ENCODE measurements around the gene MPP2. TPM values are rescaled to one million over a fixed set of nuclear protein-coding genes. Genes with fewer than 3 reads are reported as not detected.

Gene MPP2
- total RNA-seq, 1 experiment from 2014 or later = 2.6 TPM

DNA sequence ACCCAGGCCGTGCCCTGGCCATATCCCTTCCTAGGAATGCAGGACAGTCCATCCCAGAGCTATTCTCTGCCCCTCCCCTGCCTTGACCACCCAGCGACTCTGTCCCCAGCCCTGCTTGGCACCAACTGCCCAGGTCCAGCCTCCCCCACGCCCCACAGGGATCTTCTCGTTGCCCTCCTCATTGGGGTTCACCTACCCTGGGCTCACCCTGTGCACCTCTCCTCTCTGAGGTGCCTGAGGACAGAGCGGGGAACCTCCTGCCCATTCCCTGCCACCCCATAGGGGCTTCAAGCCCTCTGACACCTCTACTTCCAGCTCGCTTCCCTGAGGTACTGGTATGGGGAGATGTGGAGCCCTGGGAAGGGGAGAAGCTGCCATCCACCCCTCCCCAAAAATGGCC is 6.2 kb upstream of the MPP2 start:
- Histone ChIP-seq H3K36me3 (ENCODE audit: insufficient read depth, low read length, poor library complexity, severe bottlenecking) (no peaks in the 10 kb centered on the region), H3K4me3 (ENCODE audit: low read depth, low read length, poor library complexity, severe bottlenecking) (no peak overlapping the region), H3K27ac (ENCODE audit: low read depth, low read length, poor library complexity, severe bottlenecking) (no peak overlapping the region), H3K4me1 (ENCODE audit: insufficient read depth, low read length, poor library complexity, severe bottlenecking) (no peaks in the 10 kb centered on the region), H3K27me3 (replicated peaks; ENCODE audit: insufficient read depth, low read depth, low read length, poor library complexity) (no peaks in the 10 kb centered on the region), H3K9me3 (ENCODE audit: low read depth, low read length, poor library complexity, severe bottlenecking) (no peaks in the 10 kb centered on the region)
- DNase-seq (ENCODE audit: low spot score) = no peak
- no peak for TF ChIP-seq EZH2 (IDR thresholded peaks at IDR 0.05; ENCODE audit: borderline replicate concordance, low read depth, low read length, poor library complexity, severe bottlenecking)
- TF ChIP-seq, protein P1, sequence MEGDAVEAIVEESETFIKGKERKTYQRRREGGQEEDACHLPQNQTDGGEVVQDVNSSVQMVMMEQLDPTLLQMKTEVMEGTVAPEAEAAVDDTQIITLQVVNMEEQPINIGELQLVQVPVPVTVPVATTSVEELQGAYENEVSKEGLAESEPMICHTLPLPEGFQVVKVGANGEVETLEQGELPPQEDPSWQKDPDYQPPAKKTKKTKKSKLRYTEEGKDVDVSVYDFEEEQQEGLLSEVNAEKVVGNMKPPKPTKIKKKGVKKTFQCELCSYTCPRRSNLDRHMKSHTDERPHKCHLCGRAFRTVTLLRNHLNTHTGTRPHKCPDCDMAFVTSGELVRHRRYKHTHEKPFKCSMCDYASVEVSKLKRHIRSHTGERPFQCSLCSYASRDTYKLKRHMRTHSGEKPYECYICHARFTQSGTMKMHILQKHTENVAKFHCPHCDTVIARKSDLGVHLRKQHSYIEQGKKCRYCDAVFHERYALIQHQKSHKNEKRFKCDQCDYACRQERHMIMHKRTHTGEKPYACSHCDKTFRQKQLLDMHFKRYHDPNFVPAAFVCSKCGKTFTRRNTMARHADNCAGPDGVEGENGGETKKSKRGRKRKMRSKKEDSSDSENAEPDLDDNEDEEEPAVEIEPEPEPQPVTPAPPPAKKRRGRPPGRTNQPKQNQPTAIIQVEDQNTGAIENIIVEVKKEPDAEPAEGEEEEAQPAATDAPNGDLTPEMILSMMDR (conservative IDR thresholded peaks at IDR 0.05; ENCODE audit: low read depth, low read length) = no peak
- ChIA-PET CTCF (no interaction called here), POLR2A (ENCODE audit: low non-redundant PET) (interaction anchor here (0.7 kb wide), 1 partner anchor 11 kb away, joined by 3 read pairs; no protein-coding TSS in a partner anchor)
- BruUV-seq (replicated peaks) = no TSS peak
- intact Hi-C loops (cut with micrococcal nuclease; ENCODE audit: unreplicated experiment) = no loop called here

DNA sequence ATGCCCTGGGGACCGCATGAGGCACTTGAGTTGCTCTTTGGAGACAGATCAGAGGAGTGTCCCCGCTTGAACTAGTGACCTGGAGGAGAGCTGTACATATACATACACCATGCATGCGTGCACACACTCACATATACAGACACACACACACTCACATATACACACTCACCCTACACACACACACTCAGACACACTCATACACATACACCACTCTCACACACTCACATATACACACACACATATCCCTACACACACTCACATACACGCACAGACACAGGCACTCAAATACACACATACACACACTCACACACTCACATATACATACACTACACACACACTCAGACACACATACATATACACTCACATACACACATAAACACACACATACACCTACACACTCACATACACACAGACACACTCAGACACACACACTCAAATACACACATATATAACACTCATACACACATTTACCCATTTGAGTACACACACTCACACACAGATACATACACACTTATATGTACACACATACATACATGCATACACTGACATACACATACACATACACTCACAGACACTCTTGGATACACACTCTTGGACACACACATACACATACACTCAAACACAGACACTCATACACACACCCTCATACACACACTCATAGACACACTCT is 5.4 kb upstream of the MPP2 start:
- Histone ChIP-seq H3K9me3 (ENCODE audit: low read depth, low read length, poor library complexity, severe bottlenecking) (no peaks in the 10 kb centered on the region), H3K27ac (ENCODE audit: low read depth, low read length, poor library complexity, severe bottlenecking) (no peak overlapping the region), H3K36me3 (ENCODE audit: insufficient read depth, low read length, poor library complexity, severe bottlenecking) (no peaks in the 10 kb centered on the region), H3K27me3 (replicated peaks; ENCODE audit: insufficient read depth, low read depth, low read length, poor library complexity) (no peaks in the 10 kb centered on the region), H3K4me1 (ENCODE audit: insufficient read depth, low read length, poor library complexity, severe bottlenecking) (no peaks in the 10 kb centered on the region), H3K4me3 (ENCODE audit: low read depth, low read length, poor library complexity, severe bottlenecking) (no peak overlapping the region)
- CTCF ChIA-PET = no interaction called here
- intact Hi-C loops (cut with micrococcal nuclease; ENCODE audit: unreplicated experiment) = no loop called here
- TF ChIP-seq, protein P1 (conservative IDR thresholded peaks at IDR 0.05; ENCODE audit: low read depth, low read length) = no peak
- no peak for TF ChIP-seq EZH2 (IDR thresholded peaks at IDR 0.05; ENCODE audit: borderline replicate concordance, low read depth, low read length, poor library complexity, severe bottlenecking)
- no TSS peak for BruUV-seq (replicated peaks)
- POLR2A ChIA-PET (ENCODE audit: low non-redundant PET) = interaction anchor here (0.7 kb wide), 1 partner anchor 10 kb away, joined by 3 read pairs; no protein-coding TSS in a partner anchor
- DNase-seq (ENCODE audit: low spot score) = no peak

DNA sequence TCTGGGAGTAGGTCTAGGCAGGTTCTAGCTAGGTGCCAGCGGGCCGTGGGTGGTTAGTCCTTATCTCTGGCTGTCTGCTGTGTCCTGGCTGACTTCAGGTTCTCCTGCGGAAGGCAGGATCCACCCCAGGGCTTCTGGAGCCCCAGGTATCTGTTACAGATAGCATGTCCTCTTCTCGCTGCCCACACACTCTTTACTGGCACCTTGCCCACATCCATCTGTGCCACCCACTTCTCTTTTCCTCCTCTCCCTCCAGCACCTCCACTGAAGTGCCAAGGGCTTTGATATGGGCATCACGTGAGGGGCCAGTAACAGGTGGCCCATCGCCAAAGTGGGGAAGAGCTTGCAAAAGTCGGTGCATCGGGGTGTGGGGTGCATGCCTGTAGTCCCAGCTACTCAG is 4.6 kb upstream of the MPP2 start:
- Histone ChIP-seq H3K36me3 (ENCODE audit: insufficient read depth, low read length, poor library complexity, severe bottlenecking) (no peaks in the 10 kb centered on the region), H3K27me3 (replicated peaks; ENCODE audit: insufficient read depth, low read depth, low read length, poor library complexity) (no peaks in the 10 kb centered on the region), H3K4me1 (ENCODE audit: insufficient read depth, low read length, poor library complexity, severe bottlenecking) (no peaks in the 10 kb centered on the region), H3K4me3 (ENCODE audit: low read depth, low read length, poor library complexity, severe bottlenecking) (no peak overlapping the region), H3K9me3 (ENCODE audit: low read depth, low read length, poor library complexity, severe bottlenecking) (no peaks in the 10 kb centered on the region), H3K27ac (ENCODE audit: low read depth, low read length, poor library complexity, severe bottlenecking) (no peak overlapping the region)
- POLR2A ChIA-PET (ENCODE audit: low non-redundant PET) = no interaction called here
- DNase-seq (ENCODE audit: low spot score) = no peak
- TF ChIP-seq EZH2 (IDR thresholded peaks at IDR 0.05; ENCODE audit: borderline replicate concordance, low read depth, low read length, poor library complexity, severe bottlenecking) = no peak
- TF ChIP-seq, protein P1 (conservative IDR thresholded peaks at IDR 0.05; ENCODE audit: low read depth, low read length) = no peak
- CTCF ChIA-PET = no interaction called here
- intact Hi-C loops (cut with micrococcal nuclease; ENCODE audit: unreplicated experiment) = no loop called here
- BruUV-seq (replicated peaks) = no TSS peak
